ENCODE measurements around the gene GLP1R.

Gene GLP1R

DNA sequence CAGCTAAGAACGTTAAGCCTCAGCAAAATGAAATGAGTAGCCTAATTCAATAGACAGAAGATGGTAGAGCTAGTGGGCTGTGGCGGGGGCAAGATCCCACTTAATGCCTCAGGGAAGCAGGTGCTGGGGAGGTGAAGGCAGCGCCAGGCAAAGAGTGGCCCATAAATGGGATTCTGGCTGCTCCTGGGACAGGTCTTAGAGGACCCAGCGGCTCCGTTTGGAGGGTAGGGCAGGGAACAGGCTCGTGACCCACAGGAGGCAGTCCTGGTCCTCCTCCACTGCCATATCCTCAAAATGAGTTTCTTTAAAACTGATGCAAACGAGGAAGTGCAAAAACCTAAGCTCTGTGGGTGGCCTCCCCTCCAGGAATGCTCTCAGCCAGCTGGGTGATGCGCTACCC is 33.7 kb downstream of the GLP1R start:
- no peaks in the 10 kb centered on the region for H3K9me3 Mint-ChIP-seq
- H3K27me3 Mint-ChIP-seq = peaks cover 9% of the 10 kb centered on the region
- H3K4me1 Mint-ChIP-seq (ENCODE audit: low read depth) = peaks cover 12% of the 10 kb centered on the region
- H3K36me3 Mint-ChIP-seq (ENCODE audit: low read depth) = no peaks in the 10 kb centered on the region
- no peak overlapping the region for H3K4me3 Mint-ChIP-seq
- H3K27ac Mint-ChIP-seq = no peak overlapping the region

DNA sequence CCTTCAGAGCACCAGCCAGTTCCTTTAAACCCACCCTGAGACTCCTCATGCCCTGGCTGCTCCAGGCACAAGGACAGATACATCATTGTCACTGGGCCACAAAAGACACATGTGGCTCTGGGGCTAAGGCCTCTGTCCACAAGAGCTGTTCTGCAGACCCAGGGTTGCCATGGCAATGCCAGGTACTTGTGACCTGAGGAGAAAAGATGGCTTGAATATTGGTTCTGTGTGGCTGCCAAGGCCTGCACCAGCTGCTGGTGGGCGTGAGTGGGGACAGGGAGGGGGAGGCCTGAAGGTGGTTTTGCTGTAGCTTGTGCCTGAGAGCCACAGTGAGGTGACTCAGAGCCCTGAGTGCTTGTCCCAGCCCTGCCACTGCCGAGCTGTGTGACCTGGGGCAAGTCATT is 34.7 kb downstream of the GLP1R start:
- Mint-ChIP-seq H3K36me3 (ENCODE audit: low read depth) (no peaks in the 10 kb centered on the region), H3K4me3 (no peak overlapping the region), H3K27me3 (peaks cover 17% of the 10 kb centered on the region), H3K4me1 (ENCODE audit: low read depth) (peaks cover 12% of the 10 kb centered on the region), H3K27ac (no peak overlapping the region), H3K9me3 (no peaks in the 10 kb centered on the region)

DNA sequence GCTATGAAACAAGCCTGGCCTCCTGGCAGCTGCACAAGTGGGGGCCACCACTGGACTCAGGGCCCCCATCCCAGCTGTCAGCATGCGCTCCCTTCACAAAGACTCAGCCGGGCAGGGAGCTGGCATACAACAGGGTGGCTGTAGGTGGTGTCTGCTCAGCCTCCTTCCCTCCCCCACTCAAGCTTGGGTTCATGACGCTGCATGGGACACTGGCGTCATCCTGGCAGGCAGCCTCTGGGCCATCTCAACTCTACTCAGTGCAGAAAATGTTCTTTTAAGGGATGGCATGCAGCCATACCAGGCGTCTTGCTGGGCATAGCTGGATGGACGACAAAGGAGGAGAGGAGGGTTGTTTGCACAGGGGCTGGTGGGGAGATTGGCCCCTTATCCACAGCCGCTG is 35.9 kb downstream of the GLP1R start:
- no peak overlapping the region for H3K27ac Mint-ChIP-seq
- peaks cover 12% of the 10 kb centered on the region for H3K4me1 Mint-ChIP-seq (ENCODE audit: low read depth)
- H3K27me3 Mint-ChIP-seq = peaks cover 25% of the 10 kb centered on the region
- no peaks in the 10 kb centered on the region for H3K9me3 Mint-ChIP-seq
- H3K4me3 Mint-ChIP-seq = no peak overlapping the region
- H3K36me3 Mint-ChIP-seq (ENCODE audit: low read depth) = no peaks in the 10 kb centered on the region

DNA sequence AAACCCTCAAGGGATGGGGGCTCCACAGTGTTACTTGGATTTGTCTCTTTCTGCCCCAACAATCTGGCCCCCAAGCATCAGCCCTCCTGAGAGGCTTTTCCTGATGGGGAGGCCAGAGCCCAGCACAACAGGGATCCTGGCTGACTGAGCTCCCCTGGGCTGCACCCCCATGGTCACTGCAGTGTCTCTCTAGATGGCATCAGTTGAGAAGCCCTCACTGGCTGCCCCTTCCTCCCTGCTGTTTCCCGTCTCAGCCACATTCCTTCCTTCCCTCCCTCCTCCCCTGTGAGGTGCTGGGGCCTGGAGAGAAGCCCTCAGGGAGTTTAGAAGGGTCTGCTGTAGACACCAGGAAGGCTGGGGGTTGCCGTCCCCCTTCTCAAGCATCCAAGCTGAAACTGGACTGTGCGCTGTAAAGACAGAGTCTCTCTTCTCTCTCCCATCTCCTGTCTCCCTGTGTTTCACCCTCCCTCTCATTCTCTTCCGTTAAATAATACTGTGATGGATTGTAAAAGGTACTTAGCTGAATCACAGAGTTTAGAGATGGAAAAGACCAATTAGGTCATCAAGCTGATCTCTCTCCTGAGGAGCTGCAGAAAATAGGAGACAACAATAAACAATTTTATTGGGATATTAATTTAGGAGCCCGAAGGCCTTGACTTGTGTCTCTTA is 36.7 kb downstream of the GLP1R start:
- no peaks in the 10 kb centered on the region for H3K9me3 Mint-ChIP-seq
- H3K27me3 Mint-ChIP-seq = peaks cover 26% of the 10 kb centered on the region
- no peak overlapping the region for H3K27ac Mint-ChIP-seq
- no peaks in the 10 kb centered on the region for H3K36me3 Mint-ChIP-seq (ENCODE audit: low read depth)
- H3K4me3 Mint-ChIP-seq = no peak overlapping the region
- H3K4me1 Mint-ChIP-seq (ENCODE audit: low read depth) = peaks cover 12% of the 10 kb centered on the region

DNA sequence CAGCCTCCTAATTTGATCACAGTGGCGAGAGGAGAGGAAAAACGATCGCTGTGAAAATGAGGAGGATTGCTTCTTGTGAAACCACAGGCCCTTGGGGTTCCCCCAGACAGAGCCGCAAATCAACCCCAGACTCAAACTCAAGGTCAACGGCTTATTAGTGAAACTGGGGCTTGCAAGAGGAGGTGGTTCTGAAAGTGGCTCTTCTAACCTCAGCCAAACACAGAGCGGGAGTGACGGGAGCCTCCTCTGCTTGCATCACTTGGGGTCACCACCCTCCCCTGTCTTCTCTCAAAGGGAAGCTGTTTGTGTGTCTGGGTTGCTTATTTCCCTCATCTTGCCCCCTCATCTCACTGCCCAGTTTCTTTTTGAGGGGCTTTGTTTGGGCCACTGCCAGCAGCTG is 37.7 kb downstream of the GLP1R start:
- H3K27ac Mint-ChIP-seq = no peak overlapping the region
- H3K9me3 Mint-ChIP-seq = no peaks in the 10 kb centered on the region
- peaks cover 34% of the 10 kb centered on the region for H3K27me3 Mint-ChIP-seq
- no peaks in the 10 kb centered on the region for H3K36me3 Mint-ChIP-seq (ENCODE audit: low read depth)
- no peak overlapping the region for H3K4me3 Mint-ChIP-seq
- H3K4me1 Mint-ChIP-seq (ENCODE audit: low read depth) = peaks cover 12% of the 10 kb centered on the region

DNA sequence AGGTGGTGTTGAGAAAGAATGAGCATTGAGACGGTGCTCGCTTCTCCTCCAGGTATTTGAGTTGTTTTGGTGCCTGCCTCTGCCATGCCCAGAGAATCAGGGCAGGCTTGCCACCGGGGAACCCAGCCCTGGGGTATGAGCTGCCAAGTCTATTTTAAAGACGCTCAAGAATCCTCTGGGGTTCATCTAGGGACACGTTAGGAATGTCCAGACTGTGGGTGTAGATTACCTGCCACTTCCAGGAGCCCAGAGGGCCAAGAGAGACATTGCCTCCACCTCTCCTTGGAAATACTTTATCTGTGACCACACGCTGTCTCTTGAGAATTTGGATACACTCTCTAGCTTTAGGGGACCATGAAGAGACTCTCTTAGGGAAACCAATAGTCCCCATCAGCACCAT is 38.1 kb downstream of the GLP1R start:
- no peaks in the 10 kb centered on the region for H3K36me3 Mint-ChIP-seq (ENCODE audit: low read depth)
- H3K27ac Mint-ChIP-seq = no peak overlapping the region
- no peaks in the 10 kb centered on the region for H3K9me3 Mint-ChIP-seq
- peaks cover 38% of the 10 kb centered on the region for H3K27me3 Mint-ChIP-seq
- H3K4me3 Mint-ChIP-seq = no peak overlapping the region
- H3K4me1 Mint-ChIP-seq (ENCODE audit: low read depth) = peaks cover 12% of the 10 kb centered on the region

DNA sequence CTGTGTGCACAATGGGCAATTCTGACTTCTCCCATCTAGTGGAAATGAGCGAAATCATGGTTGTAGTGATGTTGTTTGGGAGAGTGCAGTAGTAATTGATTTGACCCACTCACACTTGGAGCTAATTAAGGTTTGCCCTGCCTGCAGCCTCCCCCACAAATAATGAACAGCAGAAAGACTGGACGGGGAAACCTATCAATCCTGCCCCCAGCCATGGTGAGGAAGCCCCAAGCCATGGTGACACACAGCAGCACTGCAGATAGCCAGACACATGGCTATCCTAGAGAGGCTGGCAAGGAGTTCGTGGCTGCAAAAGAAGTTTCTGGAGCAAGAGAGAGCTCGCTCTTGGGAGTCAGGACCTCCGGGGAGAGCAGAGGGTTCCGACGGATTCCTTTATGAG is 38.6 kb downstream of the GLP1R start:
- peaks cover 40% of the 10 kb centered on the region for H3K27me3 Mint-ChIP-seq
- H3K36me3 Mint-ChIP-seq (ENCODE audit: low read depth) = no peaks in the 10 kb centered on the region
- no peak overlapping the region for H3K4me3 Mint-ChIP-seq
- H3K4me1 Mint-ChIP-seq (ENCODE audit: low read depth) = peaks cover 12% of the 10 kb centered on the region
- H3K27ac Mint-ChIP-seq = no peak overlapping the region
- no peaks in the 10 kb centered on the region for H3K9me3 Mint-ChIP-seq

DNA sequence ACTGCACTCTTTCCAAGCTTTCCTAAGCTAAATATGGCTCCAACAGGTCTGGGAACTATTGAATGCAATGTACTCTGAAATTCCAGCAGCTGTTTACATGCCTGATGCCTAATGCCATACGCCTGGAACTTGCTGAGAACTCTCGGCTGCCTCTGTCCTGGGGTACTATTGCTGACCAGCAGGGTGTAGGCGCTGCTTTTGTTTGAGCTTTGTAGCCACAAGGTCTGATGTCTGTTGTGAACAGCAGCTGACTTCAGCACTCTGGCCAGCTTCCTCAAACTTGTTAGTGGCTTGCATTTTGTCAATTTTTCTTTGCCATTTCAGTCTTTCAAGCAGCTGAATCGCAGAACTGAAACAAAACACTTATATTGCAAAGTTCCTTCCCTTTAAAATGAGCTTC is 39.8 kb downstream of the GLP1R start:
- Mint-ChIP-seq H3K27me3 (peaks cover 40% of the 10 kb centered on the region), H3K4me1 (ENCODE audit: low read depth) (peaks cover 12% of the 10 kb centered on the region), H3K9me3 (no peaks in the 10 kb centered on the region), H3K27ac (no peak overlapping the region), H3K36me3 (ENCODE audit: low read depth) (no peaks in the 10 kb centered on the region), H3K4me3 (no peak overlapping the region)

DNA sequence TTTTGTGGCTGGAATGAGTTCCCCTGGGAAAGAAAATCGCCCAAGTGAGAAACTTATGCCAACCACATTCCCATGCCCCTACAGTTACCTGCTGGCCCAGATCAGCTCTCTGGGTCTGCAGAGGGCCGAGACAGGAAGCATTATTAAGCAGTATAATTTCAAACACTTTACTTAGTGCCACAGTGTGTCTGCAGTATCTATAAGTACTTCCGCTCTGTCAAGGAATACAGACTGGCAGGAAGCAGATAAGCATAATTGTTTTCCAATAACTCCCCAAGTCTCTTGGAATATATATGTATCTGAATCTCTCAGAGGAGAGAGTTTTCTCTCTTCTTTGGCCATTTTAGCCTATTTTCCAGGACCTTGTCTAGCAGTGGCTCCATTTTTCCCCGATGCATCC is 41.5 kb downstream of the GLP1R start:
- H3K9me3 Mint-ChIP-seq = no peaks in the 10 kb centered on the region
- peaks cover 6% of the 10 kb centered on the region for H3K36me3 Mint-ChIP-seq (ENCODE audit: low read depth)
- H3K27ac Mint-ChIP-seq = no peak overlapping the region
- peaks cover 12% of the 10 kb centered on the region for H3K4me1 Mint-ChIP-seq (ENCODE audit: low read depth)
- H3K27me3 Mint-ChIP-seq = peaks cover 37% of the 10 kb centered on the region
- no peak overlapping the region for H3K4me3 Mint-ChIP-seq

DNA sequence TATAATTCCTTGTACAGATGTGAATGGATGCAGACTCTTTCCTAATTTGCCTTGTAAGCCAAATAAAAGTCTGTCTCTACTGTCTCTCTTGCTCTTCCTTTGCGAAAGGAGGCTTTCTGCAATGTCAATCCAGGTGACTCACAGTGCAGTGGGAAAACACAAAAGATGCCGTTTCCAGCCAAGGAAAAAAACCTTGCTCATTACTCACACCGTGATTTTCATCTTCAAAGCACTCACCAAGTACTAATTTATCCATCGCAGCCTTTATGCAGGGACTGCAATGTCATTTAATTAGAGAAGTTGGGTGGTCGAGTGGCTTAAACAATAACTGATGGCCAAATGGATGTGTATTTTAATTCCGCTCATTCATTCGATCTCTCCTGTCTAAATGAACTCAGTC is 42.6 kb downstream of the GLP1R start:
- Mint-ChIP-seq H3K36me3 (ENCODE audit: low read depth) (peaks cover 6% of the 10 kb centered on the region), H3K27me3 (peaks cover 37% of the 10 kb centered on the region), H3K4me3 (no peak overlapping the region), H3K4me1 (ENCODE audit: low read depth) (peaks cover 7% of the 10 kb centered on the region), H3K9me3 (no peaks in the 10 kb centered on the region), H3K27ac (no peak overlapping the region)

DNA sequence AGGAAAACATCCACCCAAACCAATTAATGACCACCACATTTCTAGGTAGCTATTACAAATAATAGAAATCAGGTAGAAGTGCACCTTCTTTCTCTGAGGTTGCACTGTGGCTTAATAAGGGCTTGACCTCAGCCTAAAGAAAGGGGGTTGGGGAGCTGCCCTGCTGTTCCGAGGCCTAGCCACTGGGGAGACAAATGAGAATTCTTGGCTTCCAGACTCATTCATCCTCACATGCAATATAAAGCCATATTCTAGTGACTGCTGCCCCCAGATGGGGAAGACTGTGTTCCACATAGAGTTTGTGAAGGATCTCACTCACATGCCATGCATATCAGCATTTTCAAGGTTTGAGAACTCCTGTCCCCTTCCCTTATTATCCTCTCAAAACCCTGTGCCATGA is 43.5 kb downstream of the GLP1R start:
- Mint-ChIP-seq H3K9me3 (no peaks in the 10 kb centered on the region), H3K4me3 (no peak overlapping the region), H3K36me3 (ENCODE audit: low read depth) (peaks cover 6% of the 10 kb centered on the region), H3K27ac (no peak overlapping the region), H3K4me1 (ENCODE audit: low read depth) (no peaks in the 10 kb centered on the region), H3K27me3 (peaks cover 32% of the 10 kb centered on the region)

DNA sequence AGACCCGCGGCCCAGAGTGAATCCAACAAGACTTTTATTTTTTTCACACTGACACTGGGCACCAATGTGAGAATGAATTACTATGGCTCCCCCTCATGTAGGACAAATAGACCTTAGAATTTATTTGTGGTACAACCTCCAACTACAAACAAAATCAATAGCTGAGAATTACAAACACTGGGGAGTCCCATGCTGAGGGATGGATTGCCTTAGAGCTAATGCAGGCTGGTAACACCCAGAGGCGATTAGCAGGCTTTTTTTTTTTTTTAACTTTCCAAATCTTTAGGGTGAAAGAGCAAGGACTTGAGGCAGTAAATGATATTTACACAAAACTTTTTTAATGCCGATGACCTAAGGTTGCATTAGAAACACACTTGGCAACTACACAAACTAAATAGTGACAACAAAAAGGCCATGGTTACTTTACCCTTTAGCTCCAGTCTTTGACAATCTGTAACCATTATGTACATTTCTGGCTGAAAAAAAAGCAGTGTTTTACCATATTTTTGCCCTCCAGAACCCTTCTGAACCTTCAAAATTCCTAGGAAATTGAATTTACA is 44.6 kb downstream of the GLP1R start:
- Mint-ChIP-seq H3K9me3 (no peaks in the 10 kb centered on the region), H3K36me3 (ENCODE audit: low read depth) (peaks cover 6% of the 10 kb centered on the region), H3K4me1 (ENCODE audit: low read depth) (no peaks in the 10 kb centered on the region), H3K4me3 (no peak overlapping the region), H3K27ac (no peak overlapping the region), H3K27me3 (peaks cover 24% of the 10 kb centered on the region)

DNA sequence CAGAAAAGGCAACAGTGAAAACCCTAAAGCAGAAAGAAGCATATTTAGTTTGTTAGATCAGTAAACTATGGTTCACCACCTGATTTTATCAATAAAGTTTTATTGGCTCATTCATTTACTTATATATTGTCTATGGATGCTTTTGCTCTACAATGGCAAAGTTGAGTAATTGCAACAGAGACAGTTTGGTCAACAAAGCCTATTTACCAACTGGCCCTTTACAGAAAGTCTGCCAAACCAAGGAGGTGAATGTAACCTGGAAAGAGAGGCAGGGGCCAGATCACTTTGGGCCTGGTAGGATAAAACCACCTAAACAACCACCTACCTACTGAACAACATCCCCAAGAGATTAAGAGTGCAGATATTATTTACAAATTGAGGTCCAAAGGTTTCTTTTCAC is 47.0 kb downstream of the GLP1R start:
- Mint-ChIP-seq H3K36me3 (ENCODE audit: low read depth) (peaks cover 6% of the 10 kb centered on the region), H3K27me3 (peaks cover 11% of the 10 kb centered on the region), H3K27ac (no peak overlapping the region), H3K4me3 (no peak overlapping the region), H3K4me1 (ENCODE audit: low read depth) (peaks cover 13% of the 10 kb centered on the region), H3K9me3 (no peaks in the 10 kb centered on the region)

DNA sequence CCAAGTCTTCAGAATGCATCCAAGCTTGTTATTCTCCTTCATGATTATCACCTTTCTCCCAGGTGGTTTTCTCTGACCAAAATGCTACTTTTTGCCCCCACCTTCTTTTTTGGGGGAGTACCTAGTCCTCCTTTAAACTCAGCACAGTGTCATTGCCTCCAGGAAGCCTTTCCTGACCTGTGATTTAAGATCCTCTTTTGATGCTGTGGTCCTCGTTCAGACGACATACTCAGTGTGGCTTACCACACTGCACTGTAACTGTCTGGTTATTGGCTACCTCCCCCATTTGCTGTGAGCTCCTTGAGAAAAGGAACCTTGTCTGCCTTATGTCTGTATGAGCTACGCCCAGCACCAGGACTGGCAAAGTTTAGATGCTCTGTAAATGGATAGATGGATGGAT is 51.8 kb downstream of the GLP1R start:
- H3K4me1 Mint-ChIP-seq (ENCODE audit: low read depth) = peaks cover 39% of the 10 kb centered on the region
- no peak overlapping the region for H3K4me3 Mint-ChIP-seq
- H3K36me3 Mint-ChIP-seq (ENCODE audit: low read depth) = peaks cover 24% of the 10 kb centered on the region
- no peak overlapping the region for H3K27ac Mint-ChIP-seq
- no peaks in the 10 kb centered on the region for H3K27me3 Mint-ChIP-seq
- H3K9me3 Mint-ChIP-seq = no peaks in the 10 kb centered on the region

DNA sequence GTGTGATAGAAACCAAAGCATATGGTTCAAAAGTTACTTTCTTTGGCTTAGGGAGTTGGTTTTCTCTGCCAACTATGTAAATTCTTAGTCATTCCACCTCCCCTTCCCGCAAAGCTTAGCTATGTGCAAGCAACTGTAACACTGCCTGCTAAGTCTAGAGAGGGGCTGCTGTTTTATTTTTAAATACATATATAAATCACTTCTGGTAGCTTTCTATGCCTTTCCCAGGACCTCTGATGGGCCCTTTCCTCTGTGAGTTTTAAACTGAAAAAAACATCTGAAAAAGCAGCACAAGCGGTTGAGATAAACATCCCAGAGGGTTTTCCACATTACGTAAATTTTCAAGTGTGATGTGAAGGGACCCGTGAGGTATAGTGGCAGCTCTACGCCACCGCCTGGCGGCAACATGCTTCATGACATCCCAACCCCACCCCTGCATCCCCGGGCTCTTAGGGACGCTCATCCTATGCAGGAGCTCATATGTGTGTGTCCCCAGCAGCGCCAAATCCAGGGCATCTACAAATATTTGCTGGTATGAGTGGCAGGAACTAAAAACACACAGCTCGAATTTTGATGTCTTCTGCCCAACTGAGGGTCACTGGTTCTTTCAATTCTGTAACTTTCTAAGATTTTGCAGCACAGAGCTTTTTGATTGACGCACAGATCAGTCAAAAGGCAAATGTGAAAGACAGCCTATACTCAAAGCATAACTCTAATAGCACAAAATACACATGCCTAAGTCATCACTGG is 53.7 kb downstream of the GLP1R start:
- Mint-ChIP-seq H3K36me3 (ENCODE audit: low read depth) (peaks cover 40% of the 10 kb centered on the region), H3K27ac (no peak overlapping the region), H3K27me3 (no peaks in the 10 kb centered on the region)

DNA sequence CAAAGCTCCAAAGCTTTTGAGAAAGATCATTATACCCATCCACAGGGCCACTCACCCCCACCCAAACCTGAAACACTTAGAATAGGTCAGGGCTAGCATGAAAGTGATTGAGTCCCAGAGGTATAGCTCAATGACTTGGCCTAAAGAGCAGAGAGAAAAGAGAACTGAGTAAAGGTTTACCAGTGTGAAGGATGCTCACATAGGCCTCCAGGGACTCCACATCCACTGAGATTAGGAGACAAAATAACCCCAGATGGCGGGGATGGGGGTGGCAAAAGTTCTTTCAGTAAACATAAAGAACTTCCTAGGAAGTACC is 54.2 kb downstream of the GLP1R start:
- Mint-ChIP-seq H3K27ac (no peak overlapping the region), H3K27me3 (no peaks in the 10 kb centered on the region), H3K36me3 (ENCODE audit: low read depth) (peaks cover 45% of the 10 kb centered on the region), H3K9me3 (peaks cover 3% of the 10 kb centered on the region), H3K4me1 (ENCODE audit: low read depth) (peaks cover 52% of the 10 kb centered on the region), H3K4me3 (no peak overlapping the region)

More for the DNA sequence above, 53.7 kb downstream of the GLP1R start:
- Mint-ChIP-seq H3K4me1 (ENCODE audit: low read depth) (peaks cover 47% of the 10 kb centered on the region), H3K4me3 (no peak overlapping the region), H3K9me3 (peaks cover 3% of the 10 kb centered on the region)
